Activated T-cell treated with anti-CD3 and anti-CD28 coated beads, Interleukin-2, amount 50 U/mL, for 48 hours (primary cell): ENCODE measurements around the gene FAM72D.
A peak's percentile ranks its signal among the peaks of the same experiment; 100 is the strongest.
"Not testable (repeated sequence)": the region's sequence is repeated elsewhere in the genome, so short reads cannot be mapped to it uniquely, and the experiment has no call there.

Experiments
- DNase-seq, 2 experiments: peaks; one replicate each; pipeline ENCODE4 v3.0.0-alpha.2; 2020

Gene FAM72D

DNA sequence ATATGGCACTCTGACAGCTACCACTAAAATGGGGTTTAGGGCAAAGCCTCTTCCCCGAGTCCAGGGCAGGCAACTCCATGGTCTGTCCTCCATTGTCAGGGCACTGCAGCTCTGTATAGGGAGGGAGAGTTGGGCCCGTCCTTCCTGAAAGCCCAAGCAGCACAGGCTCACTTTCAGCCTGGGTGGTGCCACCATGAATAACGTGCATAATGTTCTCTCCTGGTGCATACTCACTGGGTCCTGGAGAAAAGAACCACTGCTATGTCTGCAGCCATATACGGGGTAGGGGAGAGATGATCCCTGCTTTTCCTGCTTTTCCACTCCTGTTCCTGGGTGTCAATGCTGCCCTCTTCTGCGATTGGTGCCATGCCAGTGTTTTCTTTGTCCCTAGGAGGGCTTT is 60.1 kb downstream of the FAM72D start:
- DNase-seq = peak in 1 of 2 experiments; percentile 9

- DNase-seq = peak; percentile 63 to 64
Observed at GRCh38 chr1:145156891-145157610, 61.3 kb downstream of the FAM72D start.

GRCh38 chr1:145157715-145158114 is 61.9 kb downstream of the FAM72D start:
- not testable (repeated sequence) for DNase-seq

DNA sequence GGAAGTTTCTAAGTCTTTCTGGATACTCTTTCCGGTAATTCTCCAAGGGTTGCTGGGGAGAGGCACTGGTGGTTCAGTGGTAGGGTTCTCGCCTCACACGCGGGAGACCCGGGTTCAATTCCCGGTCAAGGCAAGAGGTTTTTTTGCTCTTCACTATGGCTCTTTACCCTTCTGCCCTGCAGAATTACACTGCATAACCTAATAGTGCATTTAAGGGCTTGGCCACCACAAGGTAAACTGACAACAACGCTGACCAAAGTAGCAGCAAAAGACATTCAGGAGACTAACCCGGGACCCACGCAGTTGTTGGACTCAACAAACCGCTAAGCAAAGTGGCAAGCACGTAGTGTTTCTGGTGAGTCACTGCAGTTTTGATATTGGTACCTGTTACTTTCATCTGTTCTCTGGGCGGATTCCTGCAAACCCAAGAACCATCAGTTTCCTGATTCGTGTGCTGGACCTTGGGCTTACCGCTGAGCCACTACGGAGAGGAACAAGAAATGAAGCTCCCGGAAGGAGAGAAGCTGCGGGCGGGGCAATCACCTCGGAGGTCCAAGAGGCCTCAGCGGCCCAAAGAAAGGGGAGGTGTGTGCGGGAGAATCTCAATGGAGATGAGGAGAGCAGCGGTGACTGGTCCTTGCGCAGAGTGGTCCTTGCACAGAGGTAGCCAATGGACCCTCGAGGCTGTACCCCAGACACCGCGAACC is 65.4 kb downstream of the FAM72D start:
- not testable (repeated sequence) for DNase-seq
